A549 (cell line): ENCODE data around the gene RNF152.

Source experiments
- JUNB ChIP-seq: fragments of >200 bp; sonication (Bioruptor Twin); formaldehyde crosslinking; IDR thresholded peaks from 2 replicates; pipeline ENCODE4 v1.6.1; 2016
- KDM5A ChIP-seq: fragments of 200-600 bp; sonication (generic); IDR thresholded peaks from 2 replicates; pipeline ENCODE4 v1.6.1; 2016; ENCODE audit warnings: antibody characterized with exemption, mild to moderate bottlenecking
- MAZ ChIP-seq: fragments of 150-350 bp; IDR thresholded peaks from 2 replicates; pipeline ENCODE4 v1.6.1; 2014; ENCODE audit warnings: antibody characterized with exemption, low read depth, low read length, borderline replicate concordance
- NR3C1 ChIP-seq: fragments of >200 bp; sonication (Bioruptor Twin); formaldehyde crosslinking; IDR thresholded peaks from 3 replicates; pipeline ENCODE4 v1.6.1; 2017
- RAD21 ChIP-seq, 2 experiments: fragments of >200 bp in 1 of 2; sonication (Bioruptor Twin) in 1 of 2; formaldehyde crosslinking in 1 of 2; IDR thresholded peaks in 1 of 2; conservative IDR thresholded peaks in 1 of 2; 2 replicates in 1 of 2; 3 replicates in 1 of 2; pipeline ENCODE4 v1.6.1; 2012 to 2018; ENCODE audit warnings: inconsistent platforms in 1 of 2

GRCh38 chr18:61887838-61888237 is 5.0 kb downstream of the RNF152 start:
- TF ChIP-seq MAZ (no peak), RAD21 (conservative IDR thresholded peaks at IDR 0.05 in 1 of 2, IDR thresholded peaks at IDR 0.05 in 1 of 2) (no peak), KDM5A (no peak), NR3C1 (no peak), JUNB (no peak)
